Measurements from ENCODE around the gene ENOX2.
"Not testable (repeated sequence)": the region's sequence is repeated elsewhere in the genome, so short reads cannot be mapped to it uniquely, and the experiment has no call there.

ENOX2 gene

GRCh38 chrX:130746077-130746476 is 156.9 kb downstream of the ENOX2 start:
- no peak for DNase-seq

- no peak for DNase-seq
These were observed 161.4 kb downstream of the ENOX2 start for GRCh38 chrX:130741584-130741983.

GRCh38 chrX:130741151-130741550 is 161.9 kb downstream of the ENOX2 start:
- DNase-seq: no peak

DNA sequence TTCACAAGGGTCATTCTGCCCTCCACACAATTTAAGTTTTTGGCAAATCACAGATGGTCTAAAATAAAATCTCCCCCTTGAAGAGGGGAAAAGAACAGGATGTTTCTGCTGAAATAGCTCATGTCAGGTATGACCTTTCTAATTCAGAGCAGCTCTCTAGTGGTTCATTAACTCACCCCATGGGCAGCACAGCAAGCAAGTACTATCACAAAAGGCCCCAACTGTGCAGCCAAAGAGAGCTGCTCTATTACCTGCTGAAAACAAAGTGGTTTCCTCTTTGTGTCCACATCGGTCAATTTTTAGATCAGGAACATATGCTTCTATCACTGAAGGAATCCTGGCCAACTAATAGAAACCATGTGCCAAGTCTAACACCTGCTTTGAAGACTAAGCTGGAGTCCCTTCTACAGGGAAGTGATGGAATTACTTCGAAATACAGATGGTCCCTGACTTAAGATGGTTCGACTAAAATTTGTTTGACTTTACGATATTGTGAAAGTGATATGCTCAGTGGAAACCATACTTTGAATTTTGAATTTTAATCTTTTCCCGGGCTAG is 164.3 kb downstream of the ENOX2 start:
- DNase-seq: no peak

DNA sequence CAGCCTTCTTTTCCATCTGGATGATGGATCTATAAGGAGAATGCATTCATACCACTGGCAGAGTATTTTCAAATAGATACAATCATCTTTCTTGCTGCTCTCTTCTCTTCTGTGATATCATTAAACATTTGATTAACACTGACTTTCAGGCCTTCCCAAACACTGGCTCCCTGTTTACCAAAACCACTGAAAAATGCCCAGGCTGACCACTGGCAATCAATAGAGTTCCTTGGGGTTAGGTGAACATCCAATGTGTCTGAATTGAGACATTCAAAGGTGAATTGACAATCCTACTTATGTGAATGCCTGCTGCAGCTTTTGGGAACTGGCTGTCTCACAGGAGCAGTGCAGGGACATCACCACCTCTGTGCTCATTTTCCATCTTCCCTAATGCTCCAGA is 168.3 kb downstream of the ENOX2 start:
- DNase-seq: no peak

DNA sequence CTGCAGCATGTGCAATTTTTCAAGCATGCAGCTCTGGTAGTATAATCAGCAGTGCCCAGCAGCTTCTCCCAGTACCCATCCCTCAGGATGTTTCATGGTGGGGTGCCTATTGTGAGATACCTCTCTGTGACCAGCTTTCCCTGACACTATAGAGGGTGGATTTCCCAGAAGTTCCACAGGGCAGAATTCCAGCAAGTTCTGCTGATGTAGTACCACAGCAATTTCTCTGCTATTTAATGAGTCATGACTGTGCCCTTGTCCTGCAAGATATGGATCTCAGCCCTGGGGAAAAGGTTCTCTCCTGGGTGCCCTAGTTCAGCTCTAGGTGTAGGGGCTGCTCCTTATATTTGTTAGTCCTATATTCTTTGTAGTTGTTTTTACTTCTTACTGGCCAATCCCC is 174.8 kb downstream of the ENOX2 start:
- no peak for DNase-seq

DNA sequence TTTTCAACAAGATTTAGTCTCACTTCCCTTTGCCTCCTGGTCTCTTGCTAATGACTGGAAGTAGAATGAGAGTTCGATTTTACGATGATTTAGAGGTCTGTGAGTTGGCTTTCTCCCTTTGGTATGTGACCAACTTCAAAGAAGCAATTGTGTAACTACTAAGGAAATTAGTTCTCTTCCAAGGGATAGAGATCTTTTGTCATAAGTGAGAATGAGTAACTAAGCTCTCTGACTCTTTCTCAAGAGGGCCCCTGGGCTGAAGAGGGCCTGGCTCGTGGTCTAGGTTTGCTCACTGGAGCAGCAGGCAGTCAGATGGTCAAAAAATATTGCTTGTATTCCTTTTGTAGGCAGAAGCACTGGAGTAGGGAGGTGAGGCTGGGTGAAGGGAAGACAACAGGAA is 176.3 kb downstream of the ENOX2 start:
- peak; percentile 92 for DNase-seq

DNA sequence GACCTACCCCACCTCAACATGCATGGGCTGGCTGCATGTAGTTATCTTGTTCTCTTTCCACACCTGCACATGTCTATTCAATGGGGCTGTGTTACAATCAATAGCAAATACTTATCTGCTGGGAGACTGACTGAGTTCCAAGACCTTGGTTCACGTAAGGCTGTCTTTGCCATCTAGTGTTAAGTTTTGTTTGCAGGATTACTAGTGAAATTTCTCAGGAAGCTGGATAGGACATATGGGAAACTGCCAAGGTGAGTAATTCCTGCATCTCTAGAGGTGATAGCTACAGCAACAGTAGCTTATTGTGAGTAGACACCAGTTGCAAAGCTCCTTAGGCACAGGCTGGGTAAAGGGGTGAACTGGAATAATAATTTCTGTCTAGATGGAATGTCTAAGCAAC is 177.5 kb downstream of the ENOX2 start:
- no peak for DNase-seq

DNA sequence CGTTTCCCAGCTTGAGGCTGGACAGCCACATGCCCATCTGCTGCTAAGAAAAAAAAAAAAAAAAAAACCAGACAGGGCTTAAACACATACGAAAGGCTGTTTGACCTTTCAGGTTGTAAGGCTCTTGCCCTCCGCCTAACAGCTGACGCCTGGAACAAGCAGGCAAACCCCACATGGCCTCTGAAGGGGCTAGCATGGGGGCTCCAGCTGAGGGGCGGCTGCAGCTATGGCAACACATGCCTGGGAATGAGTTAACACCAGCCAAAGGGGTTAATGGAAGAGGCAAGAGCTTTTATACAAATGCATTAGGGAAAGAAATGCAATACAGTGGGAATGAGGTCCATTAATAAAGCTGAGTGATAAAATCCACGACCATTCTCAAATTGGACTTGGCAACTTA is 183.6 kb downstream of the ENOX2 start:
- no peak for DNase-seq

DNA sequence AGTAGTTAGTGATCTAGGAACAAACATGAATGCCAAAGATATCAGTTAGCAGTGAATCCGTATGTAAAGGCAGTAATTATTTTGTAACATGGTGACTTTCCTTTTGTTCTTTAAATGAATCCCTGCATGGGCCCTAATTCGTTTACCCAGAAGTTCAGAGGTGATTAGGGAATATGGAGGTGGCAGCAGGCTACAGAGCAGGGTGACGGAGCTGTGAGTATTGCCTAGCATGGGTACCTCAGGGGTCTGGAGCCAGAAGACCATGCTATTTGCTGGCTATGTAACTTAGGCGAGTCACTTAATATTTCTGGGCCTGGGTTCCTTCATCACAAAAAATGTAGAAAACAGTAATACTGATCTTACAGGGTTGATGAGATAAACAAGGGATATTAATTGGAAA is 184.9 kb downstream of the ENOX2 start:
- DNase-seq: no peak

- no peak for DNase-seq
These were observed 186.1 kb downstream of the ENOX2 start for GRCh38 chrX:130716781-130717413.

DNA sequence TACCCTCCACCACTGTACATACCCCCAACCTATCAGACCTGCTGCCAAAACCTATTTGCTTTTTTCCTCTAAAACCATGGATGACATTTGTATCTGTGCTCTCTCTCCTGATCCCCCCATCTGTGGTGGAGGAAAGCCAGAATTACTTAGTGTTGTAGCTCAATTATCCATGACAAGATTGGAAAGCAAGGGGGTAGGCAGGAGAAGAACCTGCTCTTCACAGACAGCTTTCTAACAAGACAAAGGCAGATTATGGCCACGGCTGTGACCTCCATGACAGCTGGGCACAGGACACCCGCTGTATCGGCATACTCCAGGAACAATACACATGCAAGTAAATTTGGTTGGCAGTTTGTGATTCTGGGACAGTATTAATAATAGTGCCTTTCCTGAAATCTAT is 186.7 kb downstream of the ENOX2 start:
- no peak for DNase-seq

- no peak for DNase-seq
These were observed 187.7 kb downstream of the ENOX2 start for GRCh38 chrX:130715299-130715698.

GRCh38 chrX:130714665-130715064 is 188.3 kb downstream of the ENOX2 start:
- no peak for DNase-seq

- no peak for DNase-seq
These were observed 188.9 kb downstream of the ENOX2 start for GRCh38 chrX:130714135-130714534.

DNA sequence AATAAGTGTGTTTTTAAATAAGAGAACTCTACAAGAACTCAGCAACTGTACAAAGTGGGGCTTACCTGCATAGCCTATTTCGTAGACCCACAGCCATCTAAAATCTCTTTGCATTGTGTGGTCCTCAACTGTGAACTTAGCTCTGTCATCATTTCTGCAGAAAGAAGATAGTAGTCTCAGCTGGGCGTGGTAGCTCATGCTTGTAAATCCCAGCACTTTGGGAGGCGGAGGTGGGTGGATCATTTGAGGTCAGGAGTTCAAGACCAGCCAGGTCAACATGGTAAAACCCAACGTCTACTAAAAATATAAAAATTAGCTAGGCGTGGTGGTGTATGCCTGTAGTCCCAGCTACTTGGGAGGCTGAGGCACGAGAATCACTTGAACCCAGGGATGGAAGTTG is 193.8 kb downstream of the ENOX2 start:
- not testable (repeated sequence) for DNase-seq

DNA sequence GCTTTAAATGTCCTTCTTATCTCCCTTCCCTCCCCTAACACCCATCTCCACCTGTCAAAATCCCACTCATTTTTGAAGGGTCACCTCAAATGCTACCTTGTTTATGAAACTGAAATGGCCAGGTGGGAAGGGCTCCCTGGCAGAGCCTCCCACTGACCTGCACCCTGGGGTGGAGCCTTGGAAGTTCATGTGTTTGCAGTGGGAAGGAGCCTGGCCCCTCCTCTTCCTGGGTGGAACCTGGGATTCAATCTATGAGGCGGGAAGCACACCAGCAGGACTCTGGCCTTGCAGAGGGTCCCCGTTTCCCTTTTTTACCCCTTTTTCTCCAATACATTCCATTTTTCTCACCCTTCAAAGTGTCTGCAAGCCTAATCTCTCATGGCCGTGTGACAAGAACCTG is 197.4 kb downstream of the ENOX2 start:
- DNase-seq: no peak

GRCh38 chrX:130704053-130705038 is 198.7 kb downstream of the ENOX2 start:
- no peak for DNase-seq

- DNase-seq: no peak
These were observed 199.9 kb downstream of the ENOX2 start for GRCh38 chrX:130702867-130703707.

GRCh38 chrX:130700629-130701028 is 202.4 kb downstream of the ENOX2 start:
- DNase-seq: no peak

GRCh38 chrX:130699618-130700017 is 203.4 kb downstream of the ENOX2 start:
- no peak for DNase-seq

DNA sequence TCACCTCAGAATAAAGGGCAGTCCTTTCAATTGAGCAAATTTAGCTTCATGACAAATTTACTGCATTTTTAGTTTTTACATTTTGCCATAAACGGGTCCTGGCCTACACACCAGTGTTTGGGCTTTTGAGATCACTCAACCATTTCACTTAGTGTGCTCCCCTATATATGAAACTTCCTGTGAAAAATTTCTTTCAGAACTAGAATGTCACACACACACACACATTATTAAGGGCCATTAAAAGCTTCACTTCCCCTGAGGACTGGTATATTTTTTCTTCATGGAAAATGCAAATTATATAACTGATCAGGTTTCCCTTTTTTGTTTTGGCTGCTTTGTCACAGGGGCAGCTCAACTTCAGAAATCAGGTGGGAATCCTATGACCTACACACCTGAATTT is 206.5 kb downstream of the ENOX2 start:
- no peak for DNase-seq

GRCh38 chrX:130695931-130696330 is 207.1 kb downstream of the ENOX2 start:
- DNase-seq: no peak

Measured in MV-4-11 (cell line).